ENCODE data around the gene AJAP1. TPM values are rescaled to one million over a fixed set of nuclear protein-coding genes. Genes with fewer than 3 reads are reported as not detected.

The AJAP1 gene
- total and polyA plus RNA-seq, 2 experiments from 2014 or later: not detected

GRCh38 chr1:4638345-4638729, 16.1 kb upstream of the AJAP1 start:
- Mint-ChIP-seq H3K27ac (no peak overlapping the region), H3K9me3 (no peaks in the 10 kb centered on the region), H3K36me3 (ENCODE audit: low read depth) (no peaks in the 10 kb centered on the region), H3K27me3 (ENCODE audit: insufficient read depth, low read depth, poor library complexity) (peaks cover 15% of the 10 kb centered on the region), H3K4me3 (no peak overlapping the region), H3K4me1 (peaks cover 15% of the 10 kb centered on the region)
- no peaks in the 10 kb centered on the region for H3K79me2 ChIP-seq (replicated peaks; ENCODE audit: insufficient read depth)
- H3K27ac ChIP-seq (ENCODE audit: low read depth): no peak overlapping the region
- peaks cover 4% of the 10 kb centered on the region for H3K36me3 ChIP-seq (ENCODE audit: insufficient read depth)
- H4K20me1 ChIP-seq (replicated peaks; ENCODE audit: insufficient read depth): no peaks in the 10 kb centered on the region
- H2AFZ ChIP-seq: no peak overlapping the region
- DNase-seq (ENCODE audit: low spot score) (no peak), ATAC-seq (peak; percentile 19)
- H3K9me2 ChIP-seq (ENCODE audit: insufficient read depth): no peaks in the 10 kb centered on the region
- no peak overlapping the region for H3K4me2 ChIP-seq
- no peaks in the 10 kb centered on the region for H3K27me3 ChIP-seq (ENCODE audit: insufficient read depth)
- H3K4me1 ChIP-seq (ENCODE audit: insufficient read depth): no peaks in the 10 kb centered on the region
- TF ChIP-seq NANOG (IDR thresholded peaks at IDR 0.05; ENCODE audit: borderline replicate concordance): no peak
- TF ChIP-seq JUNB (IDR thresholded peaks at IDR 0.05; ENCODE audit: unreplicated experiment): no peak
- TF ChIP-seq REST (IDR thresholded peaks at IDR 0.05; ENCODE audit: unreplicated experiment): no peak
- H3K4me3 ChIP-seq: no peak overlapping the region
- H3F3A ChIP-seq (replicated peaks; ENCODE audit: low read depth): no peaks in the 10 kb centered on the region

GRCh38 chr1:4640931-4641330, 13.5 kb upstream of the AJAP1 start:
- H3K4me1 Mint-ChIP-seq: peaks cover 15% of the 10 kb centered on the region
- H3K4me3 ChIP-seq: no peak overlapping the region

More at GRCh38 chr1:4640931-4641330, 13.5 kb upstream of the AJAP1 start:
- Histone ChIP-seq H2AFZ (no peak overlapping the region), H3K27me3 (ENCODE audit: insufficient read depth) (no peaks in the 10 kb centered on the region), H3K79me2 (replicated peaks; ENCODE audit: insufficient read depth) (no peaks in the 10 kb centered on the region), H3K9me2 (ENCODE audit: insufficient read depth) (no peaks in the 10 kb centered on the region), H3K27ac (ENCODE audit: low read depth) (no peak overlapping the region), H3K36me3 (ENCODE audit: insufficient read depth) (peaks cover 4% of the 10 kb centered on the region), H3K4me2 (no peak overlapping the region), H3F3A (replicated peaks; ENCODE audit: low read depth) (no peaks in the 10 kb centered on the region), H3K4me1 (ENCODE audit: insufficient read depth) (no peaks in the 10 kb centered on the region), H4K20me1 (replicated peaks; ENCODE audit: insufficient read depth) (no peaks in the 10 kb centered on the region)
- H3K27me3 Mint-ChIP-seq (ENCODE audit: insufficient read depth, low read depth, poor library complexity): peaks cover 11% of the 10 kb centered on the region
- ATAC-seq (no peak), DNase-seq (ENCODE audit: low spot score) (no peak)
- no peaks in the 10 kb centered on the region for H3K36me3 Mint-ChIP-seq (ENCODE audit: low read depth)
- no peak overlapping the region for H3K4me3 Mint-ChIP-seq
- TF ChIP-seq POLR2AphosphoS5 (IDR thresholded peaks at IDR 0.05; ENCODE audit: low read depth) (no peak), CTCF (conservative IDR thresholded peaks at IDR 0.05; ENCODE audit: low read depth in 2 of 2) (no peak), ZNF462 (CRISPR knock-in tag; IDR thresholded peaks at IDR 0.05) (no peak)
- no peaks in the 10 kb centered on the region for H3K9me3 Mint-ChIP-seq
- no peak overlapping the region for H3K27ac Mint-ChIP-seq

Data from GM23338 (cell line).